HepG2 (cell line): ENCODE measurements around the gene PDSS2. TPM values are rescaled to one million over a fixed set of nuclear protein-coding genes. Genes with fewer than 3 reads are reported as not detected.

Source experiments
- CBFB ChIP-seq: sonication (generic); formaldehyde crosslinking; IDR thresholded peaks from 2 replicates; pipeline ENCODE4 v1.4.0; 2020; ENCODE audit warnings: missing genetic modification reagents
- HMG20B ChIP-seq: conservative IDR thresholded peaks from 2 replicates; pipeline ENCODE4 v1.6.1; 2016; ENCODE audit warnings: missing genetic modification reagents, missing compliant biosample characterization
- ISL2 ChIP-seq: sonication (generic); formaldehyde crosslinking; IDR thresholded peaks from 2 replicates; pipeline ENCODE4 v1.5.0; 2020; ENCODE audit warnings: missing genetic modification reagents
- LCORL ChIP-seq, 2 experiments: fragments of 450-650 bp in 1 of 2; sonication (generic) in 1 of 2; formaldehyde crosslinking in 1 of 2; IDR thresholded peaks; 2 replicates each; pipeline versions ENCODE4 v1.5.0 to v1.6.1; 2017 to 2020; ENCODE audit warnings: antibody characterized with exemption in 1 of 2, missing genetic modification reagents in 1 of 2
- NFE2 ChIP-seq: sonication (generic); formaldehyde crosslinking; IDR thresholded peaks from 2 replicates; pipeline ENCODE4 v1.4.0; 2020; ENCODE audit warnings: missing genetic modification reagents
- PBX3 ChIP-seq: sonication (generic); formaldehyde crosslinking; IDR thresholded peaks from 2 replicates; pipeline ENCODE4 v1.8.1; 2023; ENCODE audit warnings: missing genetic modification reagents, inconsistent platforms, borderline replicate concordance
- PHF20 ChIP-seq: sonication (generic); formaldehyde crosslinking; IDR thresholded peaks from 2 replicates; pipeline ENCODE4 v1.5.0; 2020; ENCODE audit warnings: mild to moderate bottlenecking, missing genetic modification reagents
- SIX4 ChIP-seq: sonication (generic); formaldehyde crosslinking; IDR thresholded peaks from 2 replicates; pipeline ENCODE4 v1.4.0; 2020; ENCODE audit warnings: missing genetic modification reagents
- SMARCE1 ChIP-seq: fragments of 450-650 bp; IDR thresholded peaks from 2 replicates; pipeline ENCODE4 v1.6.1; 2017; ENCODE audit warnings: borderline replicate concordance
- TOE1 ChIP-seq: sonication (generic); formaldehyde crosslinking; IDR thresholded peaks from 2 replicates; pipeline ENCODE4 v1.4.0; 2020; ENCODE audit warnings: mild to moderate bottlenecking, missing genetic modification reagents
- ZHX2 ChIP-seq, 2 experiments: sonication (generic) in 1 of 2; formaldehyde crosslinking in 1 of 2; IDR thresholded peaks; 2 replicates each; pipeline versions ENCODE4 v1.6.1 to v1.9.0; 2014 to 2022; ENCODE audit warnings: antibody characterized with exemption in 1 of 2, borderline replicate concordance in 1 of 2, inconsistent platforms in 1 of 2, low read depth in 1 of 2, missing genetic modification reagents in 1 of 2
- ZMYM4 ChIP-seq: sonication (generic); formaldehyde crosslinking; IDR thresholded peaks from 2 replicates; pipeline ENCODE4 v1.8.1; 2023; ENCODE audit warnings: mild to moderate bottlenecking, missing genetic modification reagents
- ZNF282 ChIP-seq: fragments of 450-650 bp; IDR thresholded peaks from 2 replicates; pipeline ENCODE4 v1.6.1; 2018; ENCODE audit not compliant: partially characterized antibody
- ZNF34 ChIP-seq: sonication (generic); formaldehyde crosslinking; IDR thresholded peaks from 2 replicates; pipeline ENCODE4 v1.4.0; 2020; ENCODE audit warnings: mild to moderate bottlenecking, missing genetic modification reagents, borderline replicate concordance
- ZNF501 ChIP-seq: sonication (generic); formaldehyde crosslinking; IDR thresholded peaks from 2 replicates; pipeline ENCODE4 v1.5.1; 2020; ENCODE audit warnings: mild to moderate bottlenecking, moderate library complexity, missing genetic modification reagents
- ZNF556 ChIP-seq: sonication (generic); formaldehyde crosslinking; IDR thresholded peaks from 2 replicates; pipeline ENCODE4 v1.4.0; 2020; ENCODE audit warnings: mild to moderate bottlenecking, missing genetic modification reagents, borderline replicate concordance
- ZNF598 ChIP-seq: sonication (generic); formaldehyde crosslinking; IDR thresholded peaks from 2 replicates; pipeline ENCODE4 v1.5.1; 2020; ENCODE audit warnings: mild to moderate bottlenecking, missing genetic modification reagents, borderline replicate concordance
- polyA plus RNA-seq, 8 experiments: library from polyadenylated mRNA; depleted of rRNA in 3 of 8; stranded (reverse) in 7 of 8; unstranded in 1 of 8; fragments of >200 nt; fragmentation: Illumina TruSeq in 4 of 8; extraction: Trizol in 4 of 8; gene quantifications; 2 replicates each; pipeline versions ENCODE4 v1.2.1 to v1.2.3, GENCODE V29; 2011 to 2016; ENCODE audit warnings: low read depth in 4 of 8, missing spikeins in 1 of 8, mixed read lengths in 1 of 8; ENCODE audit not compliant: insufficient read depth in 1 of 8
- total RNA-seq, 5 experiments: library from RNA; depleted of rRNA; stranded (reverse); fragments of >200 nt; fragmentation: Illumina TruSeq; extraction: Trizol; gene quantifications; 2 replicates each; pipeline ENCODE4 v1.2.3, GENCODE V29; 2016; ENCODE audit warnings: low read depth in 1 of 5

PDSS2 gene
- total and polyA plus RNA-seq, 2 of the 13 experiments (the other 11 are each of a cell fraction or from before 2014, with no cell fraction given): 16.2 to 17.0 TPM

GRCh38 chr6:107459283-107460082 lies at the start of gene PDSS2 (continued):
- TF ChIP-seq PBX3: no peak
- TF ChIP-seq ZNF501 (CRISPR knock-in tag): peak; percentile 92
- no peak for TF ChIP-seq ZNF282
- TF ChIP-seq ZNF556: peak; percentile 91; the same call in 1 of the 2 replicates
- TF ChIP-seq ZNF598: peak; percentile 19; the same call in 1 of the 2 replicates
- TF ChIP-seq ZMYM4 (CRISPR knock-in tag): peak; percentile 94
- peak; percentile 54; the same call in 1 of the 2 replicates for TF ChIP-seq ISL2 (CRISPR knock-in tag)
- TF ChIP-seq SIX4 (CRISPR knock-in tag): no peak; the same call in 1 of the 2 replicates
- no peak for TF ChIP-seq NFE2 (CRISPR knock-in tag)
- TF ChIP-seq ZHX2 (IDR thresholded peaks at IDR 0.05; ENCODE audit: low read depth): peak; percentile 49; the same call in 1 of the 2 replicates
- TF ChIP-seq ZHX2 (CRISPR knock-in tag; IDR thresholded peaks at IDR 0.05; ENCODE audit: borderline replicate concordance): no peak
- no peak for TF ChIP-seq TOE1
- peak; percentile 69; the same call in 1 of the 2 replicates for TF ChIP-seq ZNF34 (CRISPR knock-in tag)
- peak; percentile 93 for TF ChIP-seq PHF20 (CRISPR knock-in tag)
- no peak for TF ChIP-seq SMARCE1
- no peak for TF ChIP-seq HMG20B (CRISPR knock-in tag)
- TF ChIP-seq CBFB (CRISPR knock-in tag): peak; percentile 66; the same call in 1 of the 2 replicates
- TF ChIP-seq LCORL (IDR thresholded peaks at IDR 0.05): no peak
- TF ChIP-seq LCORL (CRISPR knock-in tag; IDR thresholded peaks at IDR 0.05): no peak
